Gastroesophageal sphincter (tissue), 3 donors: ENCODE data around the gene MPRIP.

Experiments
- POLR2AphosphoS5 ChIP-seq: sonication (generic); formaldehyde crosslinking; IDR thresholded peaks from one replicate; pipeline ENCODE4 v1.6.1; 2017; ENCODE audit warnings: antibody characterized with exemption
- TF ChIP-seq, protein P1 (sequence below), 4 experiments: fragments of 200-600 bp in 2 of 4; fragments of 450-650 bp in 2 of 4; sonication (generic) in 1 of 4; IDR thresholded peaks; one replicate each; pipeline ENCODE4 v1.5.1; 2017 to 2019; ENCODE audit warnings: antibody characterized with exemption in 4 of 4, mild to moderate bottlenecking in 2 of 4, moderate library complexity in 2 of 4

DNA sequence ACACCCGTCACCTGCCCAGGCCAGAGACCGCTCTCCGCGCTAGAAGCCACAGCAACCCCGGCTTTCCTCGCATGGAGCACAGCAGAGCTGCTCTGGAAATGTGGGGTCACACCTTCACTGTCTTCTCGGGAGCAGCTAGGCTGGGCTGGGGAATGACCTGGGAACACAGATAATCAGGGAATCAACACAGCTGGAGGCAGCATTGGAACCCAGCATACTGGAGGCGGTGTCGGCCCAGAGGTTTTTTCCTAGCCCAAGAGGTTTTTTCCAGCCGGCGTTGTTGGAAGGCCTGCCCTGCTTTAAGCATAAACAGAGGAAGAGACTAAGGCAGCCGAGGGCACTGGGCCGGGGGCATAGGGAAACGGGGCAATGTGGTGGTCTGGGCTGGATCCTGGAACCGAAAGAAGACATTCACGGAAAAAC is 164.7 kb downstream of the MPRIP start:
- TF ChIP-seq, protein P1, sequence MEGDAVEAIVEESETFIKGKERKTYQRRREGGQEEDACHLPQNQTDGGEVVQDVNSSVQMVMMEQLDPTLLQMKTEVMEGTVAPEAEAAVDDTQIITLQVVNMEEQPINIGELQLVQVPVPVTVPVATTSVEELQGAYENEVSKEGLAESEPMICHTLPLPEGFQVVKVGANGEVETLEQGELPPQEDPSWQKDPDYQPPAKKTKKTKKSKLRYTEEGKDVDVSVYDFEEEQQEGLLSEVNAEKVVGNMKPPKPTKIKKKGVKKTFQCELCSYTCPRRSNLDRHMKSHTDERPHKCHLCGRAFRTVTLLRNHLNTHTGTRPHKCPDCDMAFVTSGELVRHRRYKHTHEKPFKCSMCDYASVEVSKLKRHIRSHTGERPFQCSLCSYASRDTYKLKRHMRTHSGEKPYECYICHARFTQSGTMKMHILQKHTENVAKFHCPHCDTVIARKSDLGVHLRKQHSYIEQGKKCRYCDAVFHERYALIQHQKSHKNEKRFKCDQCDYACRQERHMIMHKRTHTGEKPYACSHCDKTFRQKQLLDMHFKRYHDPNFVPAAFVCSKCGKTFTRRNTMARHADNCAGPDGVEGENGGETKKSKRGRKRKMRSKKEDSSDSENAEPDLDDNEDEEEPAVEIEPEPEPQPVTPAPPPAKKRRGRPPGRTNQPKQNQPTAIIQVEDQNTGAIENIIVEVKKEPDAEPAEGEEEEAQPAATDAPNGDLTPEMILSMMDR (IDR thresholded peaks at IDR 0.05) = no peak
- TF ChIP-seq POLR2AphosphoS5 = no peak
